Keratinocyte (primary cell): Measurements from ENCODE around the gene GPX8. TPM values are rescaled to one million over a fixed set of nuclear protein-coding genes. Genes with fewer than 3 reads are reported as not detected.

Experiments
- DNase-seq: peaks from one replicate; pipeline ENCODE4 v3.0.0-alpha.2; 2011; ENCODE audit warnings: low read depth, missing footprints, low spot score
- FAIRE-seq: peaks from 2 replicates; lab custom pipeline; 2011; peaks lifted over from hg19 to GRCh38; lab: Jason Lieb, UNC
- H2AFZ ChIP-seq: 2 replicates; pipeline ENCODE4 v1.6.0; 2012; ENCODE audit warnings: low read length, control low read depth, inconsistent platforms; ENCODE audit not compliant: control insufficient read depth
- H3K27ac ChIP-seq: 2 replicates; pipeline ENCODE4 v1.5.1; 2011; ENCODE audit warnings: low read length; ENCODE audit not compliant: control insufficient read depth, insufficient read depth
- H3K27me3 ChIP-seq: 3 replicates; pipeline ENCODE4 v1.6.0; 2011; ENCODE audit warnings: low read length; ENCODE audit not compliant: control insufficient read depth, insufficient read depth; ENCODE audit errors: extremely low read depth
- H3K36me3 ChIP-seq, 2 experiments: 2 replicates in 1 of 2; 3 replicates in 1 of 2; pipeline ENCODE4 v1.5.1; 2011; ENCODE audit warnings: low read length in 2 of 2, mild to moderate bottlenecking in 1 of 2; ENCODE audit not compliant: control insufficient read depth in 2 of 2, insufficient read depth in 2 of 2; ENCODE audit errors: extremely low read depth in 1 of 2
- H3K4me1 ChIP-seq: 3 replicates; pipeline ENCODE4 v1.5.1; 2011; ENCODE audit warnings: low read length; ENCODE audit not compliant: control insufficient read depth, insufficient read depth; ENCODE audit errors: extremely low read depth
- H3K4me2 ChIP-seq: 3 replicates; pipeline ENCODE4 v1.6.0; 2011; ENCODE audit warnings: low read depth, low read length; ENCODE audit not compliant: control insufficient read depth, insufficient read depth; ENCODE audit errors: extremely low read depth
- H3K4me3 ChIP-seq, 3 experiments: fragments of 200-600 bp in 1 of 3; sonication (generic) in 1 of 3; 2 replicates in 2 of 3; 3 replicates in 1 of 3; pipeline ENCODE4 v1.5.1; 2011 to 2016; ENCODE audit warnings: low read length in 3 of 3, mild to moderate bottlenecking in 3 of 3, control low read depth in 2 of 3, inconsistent platforms in 1 of 3, low read depth in 1 of 3, mixed read lengths in 1 of 3, mixed run types in 1 of 3, moderate library complexity in 1 of 3; ENCODE audit not compliant: control insufficient read depth in 2 of 3, insufficient read depth in 2 of 3; ENCODE audit errors: extremely low read depth in 1 of 3
- H3K79me2 ChIP-seq: 2 replicates; pipeline ENCODE4 v1.6.0; 2012; ENCODE audit warnings: low read length; ENCODE audit not compliant: control insufficient read depth, insufficient read depth
- H3K9ac ChIP-seq: 3 replicates; pipeline ENCODE4 v1.6.0; 2011; ENCODE audit warnings: low read length; ENCODE audit not compliant: control insufficient read depth, insufficient read depth; ENCODE audit errors: extremely low read depth
- H3K9me1 ChIP-seq: 3 replicates; pipeline ENCODE4 v1.6.0; 2011; ENCODE audit warnings: low read length; ENCODE audit not compliant: control insufficient read depth, insufficient read depth; ENCODE audit errors: extremely low read depth
- H3K9me3 ChIP-seq: 2 replicates; pipeline ENCODE4 v1.5.1; 2012; ENCODE audit warnings: low read depth, low read length; ENCODE audit not compliant: control insufficient read depth
- H4K20me1 ChIP-seq: 3 replicates; pipeline ENCODE4 v1.6.0; 2011; ENCODE audit warnings: low read length; ENCODE audit not compliant: control insufficient read depth, insufficient read depth; ENCODE audit errors: extremely low read depth
- CTCF ChIP-seq, 3 experiments: IDR thresholded peaks in 1 of 3; conservative IDR thresholded peaks in 1 of 3; optimal IDR thresholded peaks in 1 of 3; 2 replicates in 2 of 3; 3 replicates in 1 of 3; pipeline versions ENCODE3 to v1.5.1; 2011; ENCODE audit warnings: low read length in 3 of 3, mild to moderate bottlenecking in 3 of 3, moderate library complexity in 2 of 3, control low read depth in 1 of 3, inconsistent platforms in 1 of 3; ENCODE audit not compliant: insufficient read depth in 2 of 3; ENCODE audit errors: extremely low read depth in 1 of 3
- EZH2 ChIP-seq: IDR thresholded peaks from one replicate; pipeline ENCODE4 v1.6.1; 2012; ENCODE audit warnings: inconsistent platforms, mild to moderate bottlenecking, low read length, moderate library complexity
- dilution Hi-C: fragments of 300-500 bp; cut with MboI; formaldehyde crosslinking; loops from one replicate; pipeline ENCODE4 v1.7.0; 2020; ENCODE audit warnings: low sequenced_read_pairs; ENCODE audit not compliant: extremely low pct_ligation_motif_present
- polyA plus RNA-seq, 5 experiments: library from polyadenylated mRNA; depleted of rRNA in 3 of 5; stranded (reverse) in 3 of 5; stranded (forward) in 1 of 5; unstranded in 1 of 5; fragments of >200 nt; gene quantifications; 1 replicate in 1 of 5; 2 replicates in 3 of 5; 3 replicates in 1 of 5; pipeline versions ENCODE4 v1.2.1 to v1.2.3, GENCODE V29; 2011 to 2012; ENCODE audit warnings: missing spikeins in 2 of 5, low read depth in 1 of 5, low replicate concordance in 1 of 5

The GPX8 gene
- polyA plus RNA-seq, 1 donor (not counting 4 experiments of a cell fraction or from before 2014, with no cell fraction given), result 40.1 TPM

GRCh38 chr5:55154873-55155272, 5.1 kb upstream of the GPX8 start:
- Histone ChIP-seq H3K4me2 (peak overlapping the region; percentile 34), H3K9me3 (no peaks in the 10 kb centered on the region)
- no peak for FAIRE-seq

GRCh38 chr5:55160493-55161209, 680 bp downstream of the GPX8 start:
- Histone ChIP-seq H3K4me1 (peaks cover 5% of the 10 kb centered on the region), H3K9ac (peak overlapping the region; percentile 80), H3K79me2 (peaks cover 8% of the 10 kb centered on the region), H3K4me3 (peak overlapping the region; percentile 47 to 96 (median 96)), H3K27me3 (no peaks in the 10 kb centered on the region), H4K20me1 (no peaks in the 10 kb centered on the region), H2AFZ (peak overlapping the region; percentile 96), H3K4me2 (peak overlapping the region; percentile 88), H3K36me3 (peaks cover 0 to 4% of the 10 kb centered on the region in 2 experiments), H3K27ac (peak overlapping the region; percentile 86), H3K9me1 (no peaks in the 10 kb centered on the region), H3K9me3 (no peaks in the 10 kb centered on the region)
- no peak for TF ChIP-seq CTCF (optimal IDR thresholded peaks at IDR 0.05 in 1 of 3, IDR thresholded peaks at IDR 0.05 in 1 of 3, conservative IDR thresholded peaks at IDR 0.05 in 1 of 3; ENCODE audit: extremely low read depth in 1 of 3, insufficient read depth in 2 of 3, low read length in 3 of 3)
- TF ChIP-seq EZH2, result no peak
- dilution Hi-C loops, result no loop called here
- FAIRE-seq (peak; percentile 96), DNase-seq (no peak)

More at GRCh38 chr5:55154873-55155272, 5.1 kb upstream of the GPX8 start:
- Histone ChIP-seq H3K4me1 (peaks cover 21% of the 10 kb centered on the region), H3K27ac (no peak overlapping the region), H3K9ac (no peak overlapping the region), H2AFZ (no peak overlapping the region), H3K36me3 (no peaks in the 10 kb centered on the region), H3K9me1 (no peaks in the 10 kb centered on the region), H4K20me1 (no peaks in the 10 kb centered on the region), H3K27me3 (no peaks in the 10 kb centered on the region), H3K4me3 (no peak overlapping the region), H3K79me2 (no peaks in the 10 kb centered on the region)
- no peak for TF ChIP-seq CTCF (optimal IDR thresholded peaks at IDR 0.05 in 1 of 3, IDR thresholded peaks at IDR 0.05 in 1 of 3, conservative IDR thresholded peaks at IDR 0.05 in 1 of 3; ENCODE audit: extremely low read depth in 1 of 3, insufficient read depth in 2 of 3, low read length in 3 of 3)
- TF ChIP-seq EZH2, result no peak
- dilution Hi-C loops, result no loop called here
- DNase-seq, result no peak
